Lower lobe of right lung (tissue), 2 donors: ENCODE results near the gene TACC2. TPM values are rescaled to one million over a fixed set of nuclear protein-coding genes. Genes with fewer than 3 reads are reported as not detected.

ENCODE experiments used
- ATAC-seq, 2 donors: fragments of 200-7000 bp; cut with Tn5 transposase; one replicate each; pipeline ENCODE4 v1.9.1; 2020 to 2022; ENCODE audit warnings: mild to moderate bottlenecking in 2 of 2, moderate library complexity in 2 of 2
- DNase-seq: peaks from one replicate; pipeline ENCODE4 v3.0.0-alpha.2; 2020
- H3K27ac ChIP-seq: fragments of 200-600 bp; one replicate; pipeline ENCODE4 v1.8.0; 2022
- H3K27me3 ChIP-seq: fragments of 200-600 bp; one replicate; pipeline ENCODE4 v1.8.0; 2022; ENCODE audit warnings: low read depth
- H3K36me3 ChIP-seq: fragments of 200-600 bp; one replicate; pipeline ENCODE4 v1.8.0; 2022; ENCODE audit warnings: mild to moderate bottlenecking
- H3K4me1 ChIP-seq: fragments of 200-600 bp; one replicate; pipeline ENCODE4 v1.8.0; 2022
- H3K4me3 ChIP-seq: fragments of 200-600 bp; one replicate; pipeline ENCODE4 v1.8.0; 2022; ENCODE audit warnings: mild to moderate bottlenecking
- H3K9me3 ChIP-seq: fragments of 200-600 bp; one replicate; pipeline ENCODE4 v1.8.0; 2022
- intact Hi-C: fragments of 100-400 bp; cut with DNase I; formaldehyde crosslinking; loops from one replicate; pipeline ENCODE4 v1.11.0; 2022
- total RNA-seq: library from RNA; stranded (reverse); fragmentation: NEBNext Ultra II Directional; extraction: Animal tissue kit (Norgen Biotek cat#: 25700); gene quantifications from one replicate; pipeline ENCODE4 v1.2.1, GENCODE V29; 2021
- TF ChIP-seq, protein P1 (sequence below): fragments of 200-600 bp; IDR thresholded peaks from one replicate; pipeline ENCODE4 v1.8.0; 2022; ENCODE audit warnings: antibody characterized with exemption, mild to moderate bottlenecking
- donor health status: DM: no; HTN: yes; CAD: no; lungs with severe emphysema.

TACC2 gene
- total RNA-seq, 1 donor from 2014 or later = 141 TPM

DNA sequence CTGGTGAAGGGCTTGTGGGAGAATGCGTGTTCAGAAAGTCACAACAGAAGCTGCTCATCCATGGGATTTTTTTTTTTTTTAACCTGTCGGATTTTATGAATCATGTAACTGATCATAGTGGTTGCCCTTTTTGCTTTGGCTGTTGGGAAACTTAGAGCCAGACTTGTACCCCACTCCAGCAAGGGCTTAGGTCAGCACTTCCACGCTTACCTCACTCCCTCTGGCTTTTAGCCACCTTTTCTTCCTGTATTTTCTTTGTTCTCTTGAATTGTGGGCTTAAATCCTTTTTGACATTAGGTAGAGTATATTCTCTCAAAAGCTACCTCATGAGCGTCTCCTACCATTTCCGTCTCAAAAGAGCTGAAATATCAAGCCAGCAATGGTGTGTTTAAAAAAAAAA is 168.5 kb downstream of the TACC2 start:
- Histone ChIP-seq H3K4me1 (peaks cover 23% of the 10 kb centered on the region), H3K9me3 (no peaks in the 10 kb centered on the region), H3K27me3 (peaks cover 8% of the 10 kb centered on the region), H3K36me3 (peaks cover 44% of the 10 kb centered on the region), H3K27ac (no peak overlapping the region), H3K4me3 (no peak overlapping the region)
- DNase-seq (no peak), ATAC-seq (no peak)
- intact Hi-C loops = no loop called here
- TF ChIP-seq, protein P1, sequence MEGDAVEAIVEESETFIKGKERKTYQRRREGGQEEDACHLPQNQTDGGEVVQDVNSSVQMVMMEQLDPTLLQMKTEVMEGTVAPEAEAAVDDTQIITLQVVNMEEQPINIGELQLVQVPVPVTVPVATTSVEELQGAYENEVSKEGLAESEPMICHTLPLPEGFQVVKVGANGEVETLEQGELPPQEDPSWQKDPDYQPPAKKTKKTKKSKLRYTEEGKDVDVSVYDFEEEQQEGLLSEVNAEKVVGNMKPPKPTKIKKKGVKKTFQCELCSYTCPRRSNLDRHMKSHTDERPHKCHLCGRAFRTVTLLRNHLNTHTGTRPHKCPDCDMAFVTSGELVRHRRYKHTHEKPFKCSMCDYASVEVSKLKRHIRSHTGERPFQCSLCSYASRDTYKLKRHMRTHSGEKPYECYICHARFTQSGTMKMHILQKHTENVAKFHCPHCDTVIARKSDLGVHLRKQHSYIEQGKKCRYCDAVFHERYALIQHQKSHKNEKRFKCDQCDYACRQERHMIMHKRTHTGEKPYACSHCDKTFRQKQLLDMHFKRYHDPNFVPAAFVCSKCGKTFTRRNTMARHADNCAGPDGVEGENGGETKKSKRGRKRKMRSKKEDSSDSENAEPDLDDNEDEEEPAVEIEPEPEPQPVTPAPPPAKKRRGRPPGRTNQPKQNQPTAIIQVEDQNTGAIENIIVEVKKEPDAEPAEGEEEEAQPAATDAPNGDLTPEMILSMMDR = no peak

DNA sequence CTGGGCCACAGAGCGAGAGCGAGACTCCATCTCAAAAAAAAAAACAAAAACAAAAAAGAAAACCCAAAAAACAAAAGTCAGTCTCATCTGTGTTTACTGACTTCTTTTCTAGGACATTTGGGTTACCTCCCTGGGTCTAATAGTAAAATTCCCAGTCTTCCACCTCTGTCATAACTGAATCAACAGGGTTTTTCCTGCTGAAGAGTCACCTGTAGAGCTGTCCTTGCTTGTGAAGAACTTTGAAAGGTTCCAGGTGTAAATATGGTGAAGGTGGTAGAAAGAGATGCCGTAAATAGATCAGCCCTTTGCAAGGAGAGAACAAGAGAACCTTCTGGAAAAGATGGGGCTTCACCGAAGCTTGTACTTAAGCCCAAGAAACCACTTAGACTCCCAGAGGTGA is 169.4 kb downstream of the TACC2 start:
- intact Hi-C loops = no loop called here
- DNase-seq (no peak), ATAC-seq (no peak)
- Histone ChIP-seq H3K4me3 (no peak overlapping the region), H3K9me3 (no peaks in the 10 kb centered on the region), H3K27me3 (peaks cover 17% of the 10 kb centered on the region), H3K36me3 (peaks cover 35% of the 10 kb centered on the region), H3K27ac (no peak overlapping the region), H3K4me1 (peaks cover 29% of the 10 kb centered on the region)
- TF ChIP-seq, protein P1 = no peak

DNA sequence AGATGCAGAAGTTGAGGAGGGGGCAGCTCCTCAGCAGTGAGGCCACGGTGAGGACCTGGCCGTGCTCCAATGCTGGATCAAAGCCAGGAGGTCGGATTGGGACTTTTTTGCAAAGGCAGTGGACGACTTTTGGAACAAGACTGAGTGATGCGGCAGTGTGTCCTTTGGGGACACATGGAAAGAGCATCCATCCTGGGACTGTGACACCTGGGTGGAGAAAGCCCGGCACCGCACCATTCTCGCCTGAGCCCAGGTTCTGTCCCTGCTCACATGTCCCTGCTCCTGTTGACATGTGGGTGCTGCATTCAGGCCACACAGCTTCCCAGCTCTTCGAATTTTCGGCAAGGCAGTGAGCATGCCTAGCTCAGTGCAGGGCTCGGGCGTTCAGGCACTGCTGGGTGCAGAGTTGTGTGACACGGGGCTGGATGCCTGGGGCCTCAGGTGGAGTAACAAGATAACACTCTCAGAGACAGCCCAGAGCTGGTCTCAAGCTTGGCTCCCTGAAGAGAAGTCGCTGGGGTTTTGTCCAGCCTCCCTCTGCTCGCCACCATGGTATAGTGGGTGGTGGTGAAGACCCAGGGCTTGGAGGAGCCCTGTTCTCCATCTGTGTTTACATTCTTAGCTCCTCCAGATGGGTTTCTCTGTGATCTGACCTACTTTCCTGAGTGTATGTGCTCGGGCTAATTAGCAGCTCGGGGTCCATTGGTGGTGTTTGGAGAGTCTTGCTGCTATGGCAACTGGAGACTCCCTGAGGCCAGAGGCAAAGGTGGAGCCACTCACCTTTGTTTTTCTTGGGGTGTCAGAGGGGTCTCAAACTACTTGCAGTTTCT is 170.4 kb downstream of the TACC2 start:
- ATAC-seq = no peak
- intact Hi-C loops = no loop called here
- peaks cover 32% of the 10 kb centered on the region for H3K36me3 ChIP-seq
- TF ChIP-seq, protein P1 = no peak
- peaks cover 26% of the 10 kb centered on the region for H3K27me3 ChIP-seq
- no peak for DNase-seq
- H3K4me3 ChIP-seq = no peak overlapping the region
- no peak overlapping the region for H3K27ac ChIP-seq
- H3K4me1 ChIP-seq = peaks cover 33% of the 10 kb centered on the region
- H3K9me3 ChIP-seq = no peaks in the 10 kb centered on the region

DNA sequence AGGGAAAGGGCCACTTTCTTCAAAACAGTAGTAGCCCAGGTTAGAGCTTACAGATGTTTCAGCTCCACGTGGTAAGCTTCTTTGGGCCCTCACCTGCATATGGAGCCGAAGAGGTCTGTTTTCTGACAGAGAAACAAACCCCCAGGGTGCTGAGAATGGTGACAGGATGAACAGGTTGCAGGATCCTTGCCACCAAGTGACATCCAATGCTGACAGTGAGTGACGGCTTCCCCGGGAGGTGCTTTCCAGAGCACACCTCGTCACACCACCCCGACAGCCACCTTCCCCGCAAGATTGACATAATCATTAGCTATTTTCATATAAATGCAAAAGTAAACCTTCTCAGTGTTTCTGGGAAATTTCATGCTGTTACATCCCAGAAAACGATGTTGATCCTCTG is 172.8 kb downstream of the TACC2 start:
- TF ChIP-seq, protein P1 = no peak
- H3K4me1 ChIP-seq = peaks cover 32% of the 10 kb centered on the region
- intact Hi-C loops = no loop called here
- H3K36me3 ChIP-seq = peaks cover 36% of the 10 kb centered on the region
- H3K4me3 ChIP-seq = no peak overlapping the region
- H3K27me3 ChIP-seq = peaks cover 26% of the 10 kb centered on the region
- no peak overlapping the region for H3K27ac ChIP-seq
- DNase-seq (no peak), ATAC-seq (no peak)
- no peaks in the 10 kb centered on the region for H3K9me3 ChIP-seq

DNA sequence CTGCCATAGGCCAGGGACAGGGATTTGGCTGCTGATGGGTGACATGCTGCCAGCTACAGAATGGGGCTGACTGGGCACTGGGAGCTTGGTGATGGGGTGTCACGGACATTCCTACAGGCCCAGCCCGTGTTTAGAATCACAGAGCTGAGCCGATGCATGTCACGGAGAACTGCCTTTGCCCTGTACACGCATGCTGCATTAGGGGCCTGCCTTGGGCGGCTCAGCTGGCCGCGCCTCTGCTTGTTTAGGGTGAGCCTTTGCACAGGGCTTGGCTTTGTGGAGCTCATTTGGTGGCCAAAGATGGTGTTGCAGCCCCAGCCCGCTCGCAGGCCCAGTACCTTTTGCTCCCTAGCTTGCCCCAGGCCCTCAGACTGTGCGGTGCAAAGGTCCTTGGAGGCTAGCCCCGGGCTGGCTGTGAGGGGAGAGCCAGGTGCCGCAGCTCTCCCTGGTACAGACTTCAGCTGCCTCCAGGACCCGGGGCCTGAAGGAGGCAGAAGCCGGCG is 173.8 kb downstream of the TACC2 start:
- Histone ChIP-seq H3K36me3 (peaks cover 36% of the 10 kb centered on the region), H3K4me1 (peaks cover 32% of the 10 kb centered on the region)
- peak in 1 of 2 donors; percentile 17 for ATAC-seq

More for the DNA sequence above, 173.8 kb downstream of the TACC2 start:
- no peaks in the 10 kb centered on the region for H3K9me3 ChIP-seq
- H3K27ac ChIP-seq = no peak overlapping the region
- no peak overlapping the region for H3K4me3 ChIP-seq
- TF ChIP-seq, protein P1 = no peak
- H3K27me3 ChIP-seq = peaks cover 26% of the 10 kb centered on the region
- DNase-seq = no peak
- intact Hi-C loops = no loop called here
